ENCODE results near the gene C4BPA. TPM values are rescaled to one million over a fixed set of nuclear protein-coding genes. Genes with fewer than 3 reads are reported as not detected.

The C4BPA gene
- total RNA-seq, 2 donors from 2014 or later, result not detected

- Histone ChIP-seq H3K4me3 (no peak overlapping the region), H3K4me1 (replicated peaks) (no peaks in the 10 kb centered on the region), H3K27me3 (replicated peaks; ENCODE audit: insufficient read depth) (no peaks in the 10 kb centered on the region), H3K9me3 (no peaks in the 10 kb centered on the region), H3K36me3 (no peaks in the 10 kb centered on the region), H3K27ac (no peak overlapping the region)
- TF ChIP-seq POLR2AphosphoS5 (IDR thresholded peaks at IDR 0.05), result no peak
- no peak for TF ChIP-seq POLR2A (IDR thresholded peaks at IDR 0.05)
- TF ChIP-seq, protein P1, sequence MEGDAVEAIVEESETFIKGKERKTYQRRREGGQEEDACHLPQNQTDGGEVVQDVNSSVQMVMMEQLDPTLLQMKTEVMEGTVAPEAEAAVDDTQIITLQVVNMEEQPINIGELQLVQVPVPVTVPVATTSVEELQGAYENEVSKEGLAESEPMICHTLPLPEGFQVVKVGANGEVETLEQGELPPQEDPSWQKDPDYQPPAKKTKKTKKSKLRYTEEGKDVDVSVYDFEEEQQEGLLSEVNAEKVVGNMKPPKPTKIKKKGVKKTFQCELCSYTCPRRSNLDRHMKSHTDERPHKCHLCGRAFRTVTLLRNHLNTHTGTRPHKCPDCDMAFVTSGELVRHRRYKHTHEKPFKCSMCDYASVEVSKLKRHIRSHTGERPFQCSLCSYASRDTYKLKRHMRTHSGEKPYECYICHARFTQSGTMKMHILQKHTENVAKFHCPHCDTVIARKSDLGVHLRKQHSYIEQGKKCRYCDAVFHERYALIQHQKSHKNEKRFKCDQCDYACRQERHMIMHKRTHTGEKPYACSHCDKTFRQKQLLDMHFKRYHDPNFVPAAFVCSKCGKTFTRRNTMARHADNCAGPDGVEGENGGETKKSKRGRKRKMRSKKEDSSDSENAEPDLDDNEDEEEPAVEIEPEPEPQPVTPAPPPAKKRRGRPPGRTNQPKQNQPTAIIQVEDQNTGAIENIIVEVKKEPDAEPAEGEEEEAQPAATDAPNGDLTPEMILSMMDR (IDR thresholded peaks at IDR 0.05), result no peak
- 62% methylated on average over 3 of the region's 3 CpGs for WGBS
- DNase-seq (ENCODE audit: low spot score), result no peak
- intact Hi-C loops (cut with DNase I), result no loop called here
Observed at GRCh38 chr1:207085887-207086286, 18.1 kb upstream of the C4BPA start.

DNA sequence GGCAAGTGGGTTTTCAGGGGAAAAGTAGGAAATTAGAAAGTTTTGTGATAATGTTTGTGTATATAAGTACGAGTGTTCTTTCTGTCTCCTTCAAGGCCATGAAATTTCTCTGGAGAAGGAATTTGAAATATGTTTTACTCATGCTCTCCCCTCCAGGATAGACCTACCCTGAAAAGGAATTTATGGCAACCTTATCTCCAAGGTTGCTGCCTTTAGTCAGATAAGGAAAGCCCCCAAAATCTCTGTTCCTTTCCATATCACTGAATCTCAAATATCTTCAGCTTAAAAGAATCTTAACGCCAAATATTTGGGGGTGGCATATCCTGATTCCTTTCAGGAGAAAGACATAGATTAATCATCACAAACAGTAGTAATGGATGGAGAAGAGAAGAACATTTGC, 15.9 kb upstream of the C4BPA start:
- 75% methylated on average over 2 of the region's 2 CpGs for WGBS
- DNase-seq (ENCODE audit: low spot score), result no peak
- H3K36me3 ChIP-seq, result no peaks in the 10 kb centered on the region
- no peaks in the 10 kb centered on the region for H3K9me3 ChIP-seq
- H3K4me1 ChIP-seq (replicated peaks), result no peaks in the 10 kb centered on the region
- H3K27me3 ChIP-seq (replicated peaks; ENCODE audit: insufficient read depth), result no peaks in the 10 kb centered on the region
- H3K27ac ChIP-seq, result no peak overlapping the region
- TF ChIP-seq, protein P1 (IDR thresholded peaks at IDR 0.05), result no peak
- TF ChIP-seq POLR2AphosphoS5 (IDR thresholded peaks at IDR 0.05) (no peak), POLR2A (IDR thresholded peaks at IDR 0.05) (no peak)
- intact Hi-C loops (cut with DNase I), result no loop called here
- no peak overlapping the region for H3K4me3 ChIP-seq

GRCh38 chr1:207088701-207089626, 15.1 kb upstream of the C4BPA start, which contains the start of gene C4BPB:
Gene C4BPB (plus strand): TSS chr1:207088860. CDS start chr1:207089532, 672 bp downstream.
- no peaks in the 10 kb centered on the region for H3K36me3 ChIP-seq
- H3K27ac ChIP-seq, result no peak within 1 kb of the TSS
- WGBS, result 78% methylated on average over 9 of the region's 9 CpGs
- intact Hi-C loops (cut with DNase I), result no loop called here
- H3K9me3 ChIP-seq, result no peaks in the 10 kb centered on the region
- H3K4me3 ChIP-seq, result no peak within 1 kb of the TSS
- TF ChIP-seq, protein P1 (IDR thresholded peaks at IDR 0.05), result no peak
- TF ChIP-seq POLR2AphosphoS5 (IDR thresholded peaks at IDR 0.05), result no peak
- TF ChIP-seq POLR2A (IDR thresholded peaks at IDR 0.05), result no peak
- no peak for DNase-seq (ENCODE audit: low spot score)
- no peaks in the 10 kb centered on the region for H3K27me3 ChIP-seq (replicated peaks; ENCODE audit: insufficient read depth)
- no peaks in the 10 kb centered on the region for H3K4me1 ChIP-seq (replicated peaks)

GRCh38 chr1:207089627-207090355, 14.2 kb upstream of the C4BPA start:
- Histone ChIP-seq H3K36me3 (no peaks in the 10 kb centered on the region), H3K27me3 (replicated peaks; ENCODE audit: insufficient read depth) (no peaks in the 10 kb centered on the region), H3K4me1 (replicated peaks) (no peaks in the 10 kb centered on the region), H3K9me3 (no peaks in the 10 kb centered on the region), H3K27ac (no peak overlapping the region), H3K4me3 (no peak overlapping the region)
- intact Hi-C loops (cut with DNase I), result no loop called here
- TF ChIP-seq POLR2A (IDR thresholded peaks at IDR 0.05), result no peak
- TF ChIP-seq POLR2AphosphoS5 (IDR thresholded peaks at IDR 0.05), result no peak
- no peak for DNase-seq (ENCODE audit: low spot score)
- 94% methylated on average over 17 of the region's 17 CpGs for WGBS

DNA sequence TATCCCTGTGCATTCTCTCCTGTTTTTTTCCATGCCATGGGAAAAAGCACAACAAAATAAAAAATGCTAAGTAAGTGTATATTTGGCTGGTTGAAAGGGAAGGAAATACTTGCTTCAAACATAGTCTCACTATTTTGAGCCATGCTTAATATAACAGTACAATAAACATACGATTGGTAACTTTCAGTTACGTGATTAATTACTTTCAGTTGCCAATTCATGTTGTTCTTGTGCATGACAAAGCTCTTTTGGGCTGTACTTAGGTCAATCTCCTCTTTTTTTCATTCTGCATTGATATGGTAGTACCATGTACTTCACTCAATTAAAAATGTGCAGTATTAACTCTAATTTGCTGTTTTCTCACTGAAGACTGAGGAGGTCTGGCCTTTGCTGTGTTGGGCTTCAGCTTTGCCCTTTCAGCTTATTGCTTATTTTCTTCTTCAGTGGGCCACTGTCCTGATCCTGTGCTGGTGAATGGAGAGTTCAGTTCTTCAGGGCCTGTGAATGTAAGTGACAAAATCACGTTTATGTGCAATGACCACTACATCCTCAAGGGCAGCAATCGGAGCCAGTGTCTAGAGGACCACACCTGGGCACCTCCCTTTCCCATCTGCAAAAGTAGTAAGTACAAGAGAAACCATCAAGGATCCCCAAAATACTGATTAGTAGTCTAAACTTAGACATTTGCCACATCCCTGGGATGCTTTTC, 12.7 kb upstream of the C4BPA start:
- H3K4me3 ChIP-seq, result no peak overlapping the region
- H3K9me3 ChIP-seq, result no peaks in the 10 kb centered on the region
- TF ChIP-seq POLR2AphosphoS5 (IDR thresholded peaks at IDR 0.05), result no peak
- TF ChIP-seq, protein P1 (IDR thresholded peaks at IDR 0.05), result no peak
- no peak for TF ChIP-seq POLR2A (IDR thresholded peaks at IDR 0.05)
- intact Hi-C loops (cut with DNase I), result no loop called here
- H3K27ac ChIP-seq, result no peak overlapping the region
- WGBS, result 83% methylated on average over 4 of the region's 4 CpGs
- no peaks in the 10 kb centered on the region for H3K4me1 ChIP-seq (replicated peaks)
- no peaks in the 10 kb centered on the region for H3K36me3 ChIP-seq
- H3K27me3 ChIP-seq (replicated peaks; ENCODE audit: insufficient read depth), result no peaks in the 10 kb centered on the region
- DNase-seq (ENCODE audit: low spot score), result no peak
